NCI-H2227 (cell line): ENCODE measurements around the gene RTP3.
"Not testable (repeated sequence)": the region's sequence is repeated elsewhere in the genome, so short reads cannot be mapped to it uniquely, and the experiment has no call there.

ENCODE experiments used
- DNase-seq: peaks from one replicate; lab custom pipeline; 2025; ENCODE audit not compliant: unreplicated experiment; lab: John Stamatoyannopoulos, UW

RTP3 gene

GRCh38 chr3:46490338-46491084, 7.3 kb upstream of the RTP3 start:
- DNase-seq = no peak

- DNase-seq = no peak
Measured at GRCh38 chr3:46491089-46492070, 6.4 kb upstream of the RTP3 start.

GRCh38 chr3:46492890-46493547, 4.8 kb upstream of the RTP3 start:
- DNase-seq = no peak

GRCh38 chr3:46494491-46494890, 3.3 kb upstream of the RTP3 start:
- not testable (repeated sequence) for DNase-seq

GRCh38 chr3:46495901-46496456, 1.8 kb upstream of the RTP3 start:
- no peak for DNase-seq

GRCh38 chr3:46496746-46497555, 825 bp upstream of the RTP3 start:
- DNase-seq = no peak

GRCh38 chr3:46498916-46499519, 1.2 kb downstream of the RTP3 start:
- DNase-seq = no peak

- no peak for DNase-seq
Measured at GRCh38 chr3:46500656-46501635, 3.2 kb downstream of the RTP3 start.

- DNase-seq = no peak
Measured at GRCh38 chr3:46501702-46502101, 3.9 kb downstream of the RTP3 start.

GRCh38 chr3:46503200-46503874, 5.6 kb downstream of the RTP3 start:
- DNase-seq = no peak

- DNase-seq = no peak
Measured at GRCh38 chr3:46504789-46505188, 7.0 kb downstream of the RTP3 start.

GRCh38 chr3:46505953-46506352, 8.2 kb downstream of the RTP3 start:
- no peak for DNase-seq

GRCh38 chr3:46506526-46506925, 8.8 kb downstream of the RTP3 start:
- no peak for DNase-seq

- DNase-seq = no peak
Measured at GRCh38 chr3:46508850-46509591, 11.2 kb downstream of the RTP3 start.

GRCh38 chr3:46509661-46510187, 11.9 kb downstream of the RTP3 start:
- no peak for DNase-seq

GRCh38 chr3:46512191-46512749, 14.5 kb downstream of the RTP3 start:
- DNase-seq = no peak

- DNase-seq = no peak
Measured at GRCh38 chr3:46516521-46516920, 18.7 kb downstream of the RTP3 start.
